H9 (cell line): ENCODE data around the gene MAPT. TPM values are rescaled to one million over a fixed set of nuclear protein-coding genes. Genes with fewer than 3 reads are reported as not detected.

Experiments
- DNase-seq: peaks from one replicate; pipeline ENCODE4 v3.0.0-alpha.2; 2017
- H2AFZ ChIP-seq: one replicate; pipeline ENCODE4 v1.6.1; 2013; ENCODE audit warnings: mild to moderate bottlenecking, low read length, control low read depth, moderate library complexity
- H2AK5ac ChIP-seq: 2 replicates; pipeline ENCODE4 v1.6.1; 2013; ENCODE audit warnings: low read length, control low read depth, mixed read lengths; ENCODE audit not compliant: insufficient read length
- H2BK120ac ChIP-seq: one replicate; pipeline ENCODE4 v1.6.1; 2013; ENCODE audit warnings: low read depth, mild to moderate bottlenecking, low read length, control low read depth, inconsistent platforms; ENCODE audit not compliant: poor library complexity, severe bottlenecking
- H2BK12ac ChIP-seq: 2 replicates; pipeline ENCODE4 v1.6.1; 2013; ENCODE audit warnings: low read length, control low read depth, mixed read lengths, low read depth; ENCODE audit not compliant: insufficient read length
- H2BK15ac ChIP-seq: 2 replicates; pipeline ENCODE4 v1.6.1; 2013; ENCODE audit warnings: low read depth, low read length, control low read depth
- H2BK20ac ChIP-seq: one replicate; pipeline ENCODE4 v1.6.1; 2013; ENCODE audit warnings: low read depth, mild to moderate bottlenecking, low read length, control low read depth, inconsistent platforms; ENCODE audit not compliant: poor library complexity, severe bottlenecking
- H2BK5ac ChIP-seq: 2 replicates; pipeline ENCODE4 v1.6.1; 2013; ENCODE audit warnings: low read length, control low read depth, mixed read lengths; ENCODE audit not compliant: insufficient read length
- H3K14ac ChIP-seq: 2 replicates; pipeline ENCODE4 v1.6.1; 2013; ENCODE audit warnings: low read length, control low read depth; ENCODE audit not compliant: insufficient read depth
- H3K18ac ChIP-seq: 2 replicates; pipeline ENCODE4 v1.6.1; 2013; ENCODE audit warnings: low read depth, mild to moderate bottlenecking, mixed read lengths, low read length, control low read depth; ENCODE audit not compliant: insufficient read length
- H3K23ac ChIP-seq: 2 replicates; pipeline ENCODE4 v1.6.1; 2013; ENCODE audit warnings: low read length, control low read depth, mixed read lengths, low read depth; ENCODE audit not compliant: insufficient read length
- H3K23me2 ChIP-seq: 2 replicates; pipeline ENCODE4 v1.6.1; 2013; ENCODE audit warnings: low read depth, mild to moderate bottlenecking, mixed read lengths, low read length, control low read depth; ENCODE audit not compliant: insufficient read length, poor library complexity, severe bottlenecking
- H3K27ac ChIP-seq: 2 replicates; pipeline ENCODE4 v1.5.1; 2013; ENCODE audit warnings: low read length, control low read depth, mixed read lengths, low read depth; ENCODE audit not compliant: insufficient read length
- H3K27me3 ChIP-seq: 2 replicates; pipeline ENCODE4 v1.6.1; 2013; ENCODE audit warnings: low read length, control low read depth, inconsistent platforms; ENCODE audit not compliant: insufficient read depth
- H3K4ac ChIP-seq: 2 replicates; pipeline ENCODE4 v1.6.1; 2013; ENCODE audit warnings: low read depth, mild to moderate bottlenecking, control low read depth, inconsistent platforms, low read length, moderate library complexity
- H3K4me1 ChIP-seq: 2 replicates; pipeline ENCODE4 v1.6.1; 2013; ENCODE audit warnings: low read length, control low read depth, inconsistent platforms; ENCODE audit not compliant: insufficient read depth
- H3K4me2 ChIP-seq: 2 replicates; pipeline ENCODE4 v1.6.1; 2013; ENCODE audit warnings: low read length, control low read depth, mixed read lengths; ENCODE audit not compliant: insufficient read length, insufficient read depth
- H3K56ac ChIP-seq: 2 replicates; pipeline ENCODE4 v1.6.1; 2013; ENCODE audit warnings: low read depth, mild to moderate bottlenecking, mixed read lengths, low read length, control low read depth; ENCODE audit not compliant: insufficient read length
- H3K79me1 ChIP-seq: 2 replicates; pipeline ENCODE4 v1.6.1; 2013; ENCODE audit warnings: low read depth, mild to moderate bottlenecking, moderate library complexity, low read length, control low read depth, inconsistent platforms; ENCODE audit not compliant: insufficient read depth, poor library complexity, severe bottlenecking
- H3K79me2 ChIP-seq: 2 replicates; pipeline ENCODE4 v1.6.1; 2013; ENCODE audit warnings: low read length, control low read depth, inconsistent platforms; ENCODE audit not compliant: insufficient read depth
- H3K9ac ChIP-seq: 2 replicates; pipeline ENCODE4 v1.6.1; 2013; ENCODE audit warnings: low read length, control low read depth, mixed read lengths; ENCODE audit not compliant: insufficient read length; ENCODE audit errors: extremely low read depth
- H3K9me3 ChIP-seq: one replicate; pipeline ENCODE4 v1.6.1; 2013; ENCODE audit warnings: low read depth, low read length, inconsistent platforms; ENCODE audit not compliant: control insufficient read depth
- H3T11ph ChIP-seq: one replicate; pipeline ENCODE4 v1.6.1; 2013; ENCODE audit warnings: mild to moderate bottlenecking, low read length, control low read depth, inconsistent platforms
- H4K20me1 ChIP-seq: one replicate; pipeline ENCODE4 v1.6.1; 2013; ENCODE audit not compliant: control insufficient read depth, insufficient read length, insufficient read depth
- H4K5ac ChIP-seq: 2 replicates; pipeline ENCODE4 v1.6.1; 2013; ENCODE audit warnings: low read depth, mild to moderate bottlenecking, mixed read lengths, low read length, control low read depth; ENCODE audit not compliant: insufficient read length
- H4K8ac ChIP-seq: replicated peaks from 2 replicates; pipeline ENCODE4 v1.6.1; 2013; ENCODE audit warnings: low read length, control low read depth, mixed read lengths, low read depth; ENCODE audit not compliant: insufficient read length
- H4K91ac ChIP-seq: 2 replicates; pipeline ENCODE4 v1.6.1; 2013; ENCODE audit warnings: low read depth, mild to moderate bottlenecking, moderate library complexity, mixed read lengths, low read length, control low read depth; ENCODE audit not compliant: insufficient read length
- H3K27ac Mint-ChIP-seq, 3 experiments: 2 replicates in 2 of 3; 3 replicates in 1 of 3; pipeline ENCODE4 v1.8.0; 2020 to 2021; ENCODE audit warnings: mixed read lengths in 3 of 3, mild to moderate bottlenecking in 1 of 3, moderate library complexity in 1 of 3
- H3K27me3 Mint-ChIP-seq: 2 replicates; pipeline ENCODE4 v1.8.0; 2021; ENCODE audit warnings: low read depth, mild to moderate bottlenecking, moderate library complexity, mixed read lengths
- H3K36me3 Mint-ChIP-seq, 3 experiments: 2 replicates in 2 of 3; 3 replicates in 1 of 3; pipeline ENCODE4 v1.8.0; 2020 to 2021; ENCODE audit warnings: low read depth in 3 of 3, mixed read lengths in 3 of 3; ENCODE audit not compliant: insufficient read depth in 1 of 3
- H3K4me1 Mint-ChIP-seq, 2 experiments: 2 replicates each; pipeline ENCODE4 v1.8.0; 2020; ENCODE audit warnings: mixed read lengths in 2 of 2
- H3K4me3 Mint-ChIP-seq, 2 experiments: 2 replicates in 1 of 2; 3 replicates in 1 of 2; pipeline ENCODE4 v1.8.0; 2020 to 2021; ENCODE audit warnings: mild to moderate bottlenecking in 2 of 2, mixed read lengths in 2 of 2, moderate library complexity in 1 of 2
- H3K9me3 Mint-ChIP-seq, 2 experiments: 2 replicates in 1 of 2; 3 replicates in 1 of 2; pipeline ENCODE4 v1.8.0; 2020; ENCODE audit warnings: mild to moderate bottlenecking in 2 of 2, mixed read lengths in 2 of 2, moderate library complexity in 1 of 2
- CTCF ChIP-seq: fragments of 200-600 bp; sonication (generic); conservative IDR thresholded peaks from 3 replicates; pipeline ENCODE4 v1.8.0; 2021; ENCODE audit warnings: antibody characterized with exemption, mild to moderate bottlenecking
- WGBS: extraction: QIAGEN DNeasy Blood & Tissue Kit; methylation state at CpG from one replicate; pipeline ENCODE4 v1.1.7; 2013; ENCODE audit warnings: missing lambda C conversion rate, low lambda C conversion rate, mixed read lengths; ENCODE audit not compliant: insufficient read length; ENCODE audit errors: extremely low coverage; 5-methylcytosine and 5-hydroxymethylcytosine counted together
- total RNA-seq: library from RNA; stranded (reverse); gene quantifications from 2 replicates; pipeline ENCODE4 v1.2.1, GENCODE V29; 2021

The MAPT gene
- total RNA-seq, 1 experiment from 2014 or later = 1.6 TPM

- no peak overlapping the region for H3K9ac ChIP-seq
- no peaks in the 10 kb centered on the region for H3K23me2 ChIP-seq
- H2BK120ac ChIP-seq = no peak overlapping the region
- no peak overlapping the region for H3K27ac ChIP-seq
- no peak overlapping the region for H2AK5ac ChIP-seq
- H3K56ac ChIP-seq = no peak overlapping the region
- no peak overlapping the region; a peak in 1 of 7 replicates for H3K27ac Mint-ChIP-seq
- H3K4me2 ChIP-seq = no peak overlapping the region
- no peaks in the 10 kb centered on the region for H3K79me1 ChIP-seq
- H2BK12ac ChIP-seq = no peak overlapping the region
- H3K27me3 ChIP-seq = no peaks in the 10 kb centered on the region
- H4K91ac ChIP-seq = no peak overlapping the region
- H4K5ac ChIP-seq = no peak overlapping the region
- H3K4me1 Mint-ChIP-seq = peaks cover 13 to 18% of the 10 kb centered on the region in 2 experiments
- no peak for TF ChIP-seq CTCF
- no peak overlapping the region for H3T11ph ChIP-seq
- no peak overlapping the region for H3K4me3 Mint-ChIP-seq
- H3K4ac ChIP-seq = no peak overlapping the region
- H3K36me3 Mint-ChIP-seq = peaks cover 29 to 79% (median 78%) of the 10 kb centered on the region in 3 experiments; a peak in 6 of 7 replicates
- no peaks in the 10 kb centered on the region for H3K9me3 Mint-ChIP-seq
- no peak overlapping the region for H3K23ac ChIP-seq
- H3K79me2 ChIP-seq = no peaks in the 10 kb centered on the region
- H4K8ac ChIP-seq = no peak overlapping the region
- no peaks in the 10 kb centered on the region for H3K4me1 ChIP-seq
- H3K9me3 ChIP-seq = no peaks in the 10 kb centered on the region
- H3K14ac ChIP-seq = no peak overlapping the region
- H3K18ac ChIP-seq = no peak overlapping the region
- no peaks in the 10 kb centered on the region for H3K27me3 Mint-ChIP-seq
- no peak overlapping the region for H2BK5ac ChIP-seq
- no peak overlapping the region for H2BK20ac ChIP-seq
- no peaks in the 10 kb centered on the region for H4K20me1 ChIP-seq
- no CpG with 5 or more reads among the region's 2 CpGs for WGBS
- no peak overlapping the region for H2BK15ac ChIP-seq
- no peak overlapping the region for H2AFZ ChIP-seq
- DNase-seq = no peak
Observed at GRCh38 chr17:46044989-46045388, 150.6 kb downstream of the MAPT start.
